GM11168 (cell line): ENCODE results near the gene C1RL.

ENCODE experiments used
- in situ Hi-C: fragments of 300-500 bp; cut with MboI; formaldehyde crosslinking; loops from one replicate; pipeline ENCODE4 v1.12.0; 2022; ENCODE audit warnings: low sequenced_read_pairs; ENCODE audit not compliant: unreplicated experiment

C1RL gene

GRCh38 chr12:7139200-7139599 lies 30.2 kb upstream of the C1RL start:
- in situ Hi-C loops, result no loop called here

GRCh38 chr12:7137908-7138307 lies 28.9 kb upstream of the C1RL start:
- in situ Hi-C loops, result no loop called here

DNA sequence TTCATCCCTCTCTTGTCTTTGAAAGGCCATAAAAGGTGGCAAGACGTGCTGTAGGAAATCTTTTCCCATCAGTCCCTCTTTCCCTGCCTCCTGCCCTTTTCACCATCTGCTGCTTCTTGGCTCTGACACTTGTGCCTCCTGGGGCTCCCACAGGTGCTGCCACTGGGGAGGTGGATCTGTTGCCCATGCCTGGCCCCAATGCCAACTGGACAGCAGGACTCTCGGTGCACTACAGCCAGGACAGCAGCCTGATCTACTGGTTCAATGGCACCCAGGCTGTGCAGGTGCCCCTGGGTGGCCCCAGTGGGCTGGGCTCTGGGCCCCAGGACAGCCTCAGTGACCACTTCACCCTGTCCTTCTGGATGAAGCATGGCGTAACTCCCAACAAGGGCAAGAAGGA lies 27.7 kb upstream of the C1RL start:
- in situ Hi-C loops, result no loop called here

- in situ Hi-C loops, result no loop called here
Measured at GRCh38 chr12:7136071-7136470, 27.1 kb upstream of the C1RL start.

DNA sequence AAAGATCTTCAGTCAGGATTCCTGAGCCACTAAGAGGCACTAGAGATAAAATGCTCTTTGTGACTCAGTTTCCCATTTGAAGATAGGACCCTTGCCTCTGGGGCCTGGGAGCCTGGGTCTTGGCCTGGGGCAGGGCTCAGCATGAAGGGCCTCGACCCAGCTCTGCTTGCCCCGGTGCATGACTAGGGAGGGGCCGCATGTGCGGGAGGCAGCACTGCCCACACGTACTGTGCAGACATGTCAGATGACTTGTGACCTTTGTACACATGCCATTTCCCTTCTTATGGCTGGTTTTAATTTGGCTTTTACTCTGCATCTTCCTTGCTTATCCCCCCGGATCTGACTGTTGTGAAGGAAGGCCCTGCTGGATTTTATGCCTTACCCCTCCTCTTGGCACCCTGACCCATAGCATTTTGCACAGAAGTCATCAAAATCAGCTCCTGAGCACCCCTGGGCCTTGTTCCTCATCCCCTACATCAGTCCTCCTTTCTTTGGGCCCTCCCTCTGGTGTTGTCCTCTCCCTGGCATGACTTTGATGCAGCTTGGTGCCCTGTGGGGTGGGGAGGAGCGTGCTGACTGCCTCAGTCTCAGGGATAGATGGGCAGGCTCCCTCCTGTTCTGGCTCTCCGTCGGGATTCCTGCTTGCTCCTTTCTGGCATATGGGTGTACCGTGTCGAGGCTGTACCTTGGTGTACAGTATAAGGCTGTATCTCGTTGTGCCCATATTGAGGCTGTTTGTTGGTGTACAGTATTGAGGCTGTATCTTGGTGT lies 25.6 kb upstream of the C1RL start:
- in situ Hi-C loops, result no loop called here

- in situ Hi-C loops, result no loop called here
Measured at GRCh38 chr12:7131502-7131866, 22.5 kb upstream of the C1RL start.

DNA sequence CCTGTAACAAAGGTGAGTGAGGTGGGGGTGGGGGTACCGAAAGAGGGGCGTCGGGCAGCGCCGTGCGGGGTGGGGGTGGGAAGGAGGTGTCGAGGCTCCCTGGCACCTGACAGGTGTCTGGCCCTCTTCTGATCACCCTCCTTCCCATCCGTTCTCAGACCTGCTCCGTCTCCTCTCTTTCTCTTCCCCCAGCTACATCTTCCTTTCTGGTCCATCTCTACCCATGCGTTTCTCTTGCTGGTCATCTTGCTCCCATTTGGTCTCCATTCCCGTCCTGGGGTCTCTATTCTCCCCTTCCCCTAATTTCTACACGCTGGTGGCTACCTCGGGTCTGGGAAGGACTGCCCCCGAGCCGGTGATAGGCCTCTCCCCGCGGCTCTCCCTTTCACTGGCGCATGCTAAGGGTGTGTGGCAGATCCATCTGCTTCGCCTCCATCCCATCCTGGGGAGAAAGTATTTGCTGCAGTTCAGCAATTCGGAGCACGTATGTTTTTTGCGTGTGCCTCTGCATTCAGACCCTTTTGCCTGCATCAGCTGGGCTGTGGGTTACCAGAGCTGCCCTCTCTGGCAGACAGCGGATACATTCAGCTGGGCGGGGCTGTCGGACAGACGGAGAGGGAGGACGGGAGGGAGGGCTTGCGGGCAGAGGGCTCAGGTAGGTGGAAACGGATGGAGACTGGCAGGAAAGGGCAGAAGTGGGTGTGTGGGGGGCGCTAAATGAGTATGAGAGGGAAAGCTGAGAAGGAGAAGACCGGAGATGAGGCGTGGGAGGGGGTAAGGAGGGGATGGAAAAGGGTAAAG lies 21.9 kb upstream of the C1RL start:
- in situ Hi-C loops, result no loop called here

GRCh38 chr12:7129872-7130691 lies 21.1 kb upstream of the C1RL start, which contains the start of gene CLSTN3:
CLSTN3 (plus strand) TSS chr12:7130371; CDS start chr12:7130649, 278 bp downstream.
- in situ Hi-C loops, result no loop called here

DNA sequence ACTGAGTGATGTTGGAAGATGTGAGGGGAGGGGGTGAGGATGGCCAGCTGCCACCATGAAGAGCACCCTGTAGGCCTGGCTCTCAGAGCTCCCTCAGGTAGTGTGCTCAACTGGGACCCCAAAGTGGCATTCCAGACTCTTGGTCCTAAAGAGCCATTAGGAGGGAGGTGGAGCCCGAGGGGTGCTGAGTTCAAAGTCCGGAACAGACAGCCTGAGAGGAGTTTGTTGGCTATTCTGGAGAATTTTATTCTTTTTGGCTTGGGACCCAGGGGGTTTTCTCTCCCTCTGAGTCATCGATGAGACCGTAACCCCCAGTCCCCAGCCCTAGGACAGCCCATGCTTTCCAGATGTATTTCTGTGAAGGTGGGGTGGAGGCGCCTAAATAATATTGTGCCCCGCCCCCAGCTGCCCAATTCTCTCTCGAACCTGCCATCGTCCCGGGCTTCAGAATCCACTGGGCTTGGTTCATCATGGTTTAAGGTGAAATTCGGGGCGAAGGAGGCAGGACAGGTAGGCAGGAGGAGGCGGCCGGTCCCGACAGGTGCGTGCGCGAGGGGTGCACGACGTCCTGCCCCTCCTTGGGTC lies 20.4 kb upstream of the C1RL start:
- in situ Hi-C loops, result no loop called here

GRCh38 chr12:7128681-7129286 lies 19.8 kb upstream of the C1RL start, which contains the start of gene RBP5:
RBP5 (minus strand) TSS chr12:7128889; CDS start chr12:7128775, 114 bp downstream.
- in situ Hi-C loops, result no loop called here

- in situ Hi-C loops, result no loop called here
Measured at GRCh38 chr12:7127916-7128626, 19.1 kb upstream of the C1RL start.

GRCh38 chr12:7125632-7126227 lies 16.7 kb upstream of the C1RL start:
- in situ Hi-C loops, result no loop called here

- in situ Hi-C loops, result no loop called here
Measured at GRCh38 chr12:7123806-7124522, 14.9 kb upstream of the C1RL start.

- in situ Hi-C loops, result no loop called here
Measured at GRCh38 chr12:7122811-7123769, 14.1 kb upstream of the C1RL start.

- in situ Hi-C loops, result no loop called here
Measured at GRCh38 chr12:7121324-7121723, 12.3 kb upstream of the C1RL start.

- in situ Hi-C loops, result no loop called here
Measured at GRCh38 chr12:7120166-7120565, 11.2 kb upstream of the C1RL start.

GRCh38 chr12:7118881-7119280 lies 9.9 kb upstream of the C1RL start:
- in situ Hi-C loops, result no loop called here
